DND-41 (cell line): ENCODE measurements around the gene CNEP1R1.

Experiments
- ATAC-seq: fragments of 200-7000 bp; cut with Tn5 transposase; 3 replicates; pipeline ENCODE4 v1.9.1; 2021; ENCODE audit warnings: low read depth; ENCODE audit not compliant: insufficient read depth
- DNase-seq: peaks from one replicate; pipeline ENCODE4 v3.0.0-alpha.2; 2020
- H2AFZ ChIP-seq: 2 replicates; pipeline ENCODE4 v1.6.0; 2012; ENCODE audit warnings: low read depth, low read length
- H3K27ac ChIP-seq: 2 replicates; pipeline ENCODE4 v1.5.1; 2012; ENCODE audit warnings: low read length, inconsistent platforms
- H3K27me3 ChIP-seq: fragments of 200-600 bp; sonication (generic); 2 replicates; pipeline ENCODE4 v1.6.0; 2012; ENCODE audit warnings: low read length, mild to moderate bottlenecking, inconsistent platforms; ENCODE audit not compliant: insufficient read depth, poor library complexity
- H3K36me3 ChIP-seq: 2 replicates; pipeline ENCODE4 v1.5.1; 2012; ENCODE audit warnings: low read length, inconsistent platforms; ENCODE audit not compliant: insufficient read depth
- H3K4me1 ChIP-seq: 2 replicates; pipeline ENCODE4 v1.5.1; 2012; ENCODE audit warnings: mild to moderate bottlenecking, low read length; ENCODE audit not compliant: insufficient read depth
- H3K4me2 ChIP-seq: 2 replicates; pipeline ENCODE4 v1.6.0; 2012; ENCODE audit warnings: mild to moderate bottlenecking, moderate library complexity, low read length, inconsistent platforms; ENCODE audit not compliant: insufficient read depth
- H3K4me3 ChIP-seq, 2 experiments: fragments of 200-600 bp in 1 of 2; shearing (Covaris generic) in 1 of 2; 2 replicates each; pipeline ENCODE4 v1.5.1; 2012 to 2016; ENCODE audit warnings: inconsistent platforms in 2 of 2, low read length in 2 of 2, mild to moderate bottlenecking in 2 of 2, low read depth in 1 of 2, moderate library complexity in 1 of 2
- H3K79me2 ChIP-seq: 2 replicates; pipeline ENCODE4 v1.6.0; 2012; ENCODE audit warnings: low read length, inconsistent platforms; ENCODE audit not compliant: insufficient read depth
- H3K9ac ChIP-seq: 2 replicates; pipeline ENCODE4 v1.6.0; 2012; ENCODE audit warnings: low read depth, mild to moderate bottlenecking, inconsistent platforms, low read length, moderate library complexity
- H3K9me3 ChIP-seq: 2 replicates; pipeline ENCODE4 v1.5.1; 2012; ENCODE audit warnings: low read length, moderate library complexity, mild to moderate bottlenecking, inconsistent platforms; ENCODE audit not compliant: insufficient read depth, severe bottlenecking
- H4K20me1 ChIP-seq: 2 replicates; pipeline ENCODE4 v1.6.0; 2012; ENCODE audit warnings: low read length; ENCODE audit not compliant: insufficient read depth
- CTCF ChIP-seq: IDR thresholded peaks from 2 replicates; pipeline ENCODE4 v1.5.1; 2012; ENCODE audit warnings: borderline replicate concordance, low read length, moderate library complexity, mild to moderate bottlenecking; ENCODE audit not compliant: poor library complexity, severe bottlenecking; ENCODE audit errors: extremely low read depth
- EZH2 ChIP-seq: IDR thresholded peaks from 3 replicates; pipeline ENCODE4 v1.6.1; 2012; ENCODE audit warnings: borderline replicate concordance, low read depth, mild to moderate bottlenecking, moderate library complexity, low read length, inconsistent platforms; ENCODE audit not compliant: severe bottlenecking

CNEP1R1 gene

DNA sequence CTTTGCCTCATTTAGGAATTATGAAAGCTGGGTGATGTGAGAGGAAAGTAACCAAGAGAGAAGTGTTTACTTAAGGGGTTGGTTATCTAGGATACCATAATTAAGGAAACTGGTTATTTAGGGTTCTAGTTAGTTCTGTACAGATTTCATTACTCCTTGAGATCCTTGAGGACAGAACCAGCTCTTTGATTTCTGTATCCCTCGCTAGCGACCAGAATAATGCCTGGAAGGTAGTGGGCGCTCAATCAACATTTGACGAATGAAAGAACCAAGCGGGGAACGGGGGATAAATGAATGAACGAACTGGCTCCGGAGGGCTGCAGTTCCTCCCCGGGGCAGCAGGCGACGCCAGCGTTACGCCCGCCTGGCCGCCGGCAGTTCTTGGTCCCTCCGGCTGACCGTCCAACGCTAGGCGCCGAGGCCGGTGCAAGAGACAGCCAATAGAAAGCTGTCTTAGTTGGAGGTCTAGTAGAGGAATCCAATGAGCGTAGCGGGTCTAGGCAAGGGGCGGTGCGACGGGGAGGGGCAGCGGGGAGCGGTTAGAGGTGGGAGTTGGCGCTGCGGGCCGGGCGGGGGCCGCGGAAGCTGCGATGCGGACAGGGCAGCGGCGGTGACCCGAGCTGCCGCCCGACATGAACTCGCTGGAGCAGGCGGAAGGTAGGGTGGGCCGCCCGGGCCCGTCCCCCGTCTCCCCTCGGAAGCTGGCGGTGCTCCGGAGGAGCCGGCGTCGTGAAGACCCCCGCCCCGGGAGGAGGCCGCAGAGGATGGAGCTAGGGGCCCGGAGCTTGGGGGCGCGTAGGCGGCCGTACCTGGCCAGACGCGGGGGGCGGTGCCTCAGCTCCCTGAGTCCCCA is at the start of gene CNEP1R1:
CNEP1R1 (plus strand) TSS at position 542 of the 853 bp plus-strand sequence; CDS start at position 633, 91 bp downstream.
- peak; percentile 96 for DNase-seq
- Histone ChIP-seq H3K79me2 (peaks cover 51% of the 10 kb centered on the region), H3K36me3 (peaks cover 15% of the 10 kb centered on the region), H3K27ac (peak within 1 kb of the TSS; percentile 78), H3K9ac (peak within 1 kb of the TSS; percentile 80), H3K9me3 (no peaks in the 10 kb centered on the region), H3K4me1 (peaks cover 32% of the 10 kb centered on the region), H3K27me3 (no peaks in the 10 kb centered on the region), H3K4me3 (peak within 1 kb of the TSS; percentile 76 to 91), H2AFZ (peak within 1 kb of the TSS; percentile 90), H4K20me1 (peaks cover 14% of the 10 kb centered on the region; the same call in 1 of the 2 replicates), H3K4me2 (peak within 1 kb of the TSS; percentile 95)
- ATAC-seq, result peak; percentile 98
- no peak for TF ChIP-seq EZH2
- TF ChIP-seq CTCF, result peak; percentile 100

DNA sequence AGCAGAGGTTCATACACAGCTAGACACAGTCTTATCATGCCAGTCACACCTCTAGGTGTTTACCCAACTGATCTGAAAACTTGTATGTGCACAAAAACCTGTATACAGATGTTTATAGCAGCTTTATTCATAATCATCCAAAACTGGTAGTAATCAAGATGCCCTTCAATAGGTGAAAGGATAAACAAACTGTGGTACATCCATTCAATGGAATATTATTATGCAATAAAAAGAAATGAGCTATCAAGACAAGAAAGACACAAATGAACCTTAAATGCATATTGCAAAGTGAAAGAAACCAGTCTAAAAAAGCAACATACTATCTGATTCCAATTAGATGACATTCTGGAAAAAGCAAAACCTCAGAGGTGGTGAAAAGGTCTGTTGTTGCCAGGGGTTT is 47.6 kb upstream of the CNEP1R1 start:
- no peaks in the 10 kb centered on the region for H3K36me3 ChIP-seq
- H3K4me3 ChIP-seq, result no peak overlapping the region
- H3K9me3 ChIP-seq, result no peaks in the 10 kb centered on the region
- no peak for ATAC-seq
- H3K9ac ChIP-seq, result no peak overlapping the region
- no peak overlapping the region for H3K4me2 ChIP-seq
- H3K4me1 ChIP-seq, result no peaks in the 10 kb centered on the region
- H2AFZ ChIP-seq, result no peak overlapping the region
- no peak overlapping the region for H3K27ac ChIP-seq
- H4K20me1 ChIP-seq, result no peaks in the 10 kb centered on the region
- TF ChIP-seq EZH2 (no peak), CTCF (no peak)
- H3K27me3 ChIP-seq, result peaks cover 6% of the 10 kb centered on the region
- no peaks in the 10 kb centered on the region for H3K79me2 ChIP-seq
- no peak for DNase-seq

GRCh38 chr16:49978569-49979326 is 46.3 kb upstream of the CNEP1R1 start:
- H3K79me2 ChIP-seq, result no peaks in the 10 kb centered on the region
- no peak for ATAC-seq
- H3K36me3 ChIP-seq, result no peaks in the 10 kb centered on the region
- H3K9ac ChIP-seq, result no peak overlapping the region
- H3K4me3 ChIP-seq, result no peak overlapping the region
- peaks cover 6% of the 10 kb centered on the region for H3K27me3 ChIP-seq
- DNase-seq, result no peak
- H3K27ac ChIP-seq, result no peak overlapping the region
- no peaks in the 10 kb centered on the region for H4K20me1 ChIP-seq
- no peaks in the 10 kb centered on the region for H3K9me3 ChIP-seq
- TF ChIP-seq EZH2 (no peak), CTCF (no peak)
- no peak overlapping the region for H3K4me2 ChIP-seq
- H2AFZ ChIP-seq, result no peak overlapping the region
- H3K4me1 ChIP-seq, result no peaks in the 10 kb centered on the region
